GM23338 (cell line): Measurements from ENCODE around the gene LRMDA. TPM values are rescaled to one million over a fixed set of nuclear protein-coding genes. Genes with fewer than 3 reads are reported as not detected.

Experiments
- ATAC-seq: fragments of 200-7000 bp; cut with Tn5 transposase; 3 replicates; pipeline ENCODE4 v1.9.1; 2020
- DNase-seq: peaks from one replicate; pipeline ENCODE4 v3.0.0-alpha.2; 2015; ENCODE audit warnings: low spot score
- H2AFZ ChIP-seq: fragments of 200-600 bp; sonication (generic); 2 replicates; pipeline ENCODE4 v1.8.0; 2016; ENCODE audit warnings: antibody characterized with exemption, mild to moderate bottlenecking, moderate library complexity
- H3F3A ChIP-seq: fragments of 200-600 bp; sonication (generic); replicated peaks from 2 replicates; pipeline ENCODE4 v1.8.0; 2017; ENCODE audit warnings: antibody characterized with exemption, mixed run types, low read depth
- H3K27ac ChIP-seq: fragments of 200-600 bp; sonication (generic); 2 replicates; pipeline ENCODE4 v1.6.1; 2016; ENCODE audit warnings: low read depth
- H3K27me3 ChIP-seq: fragments of 200-600 bp; sonication (generic); 2 replicates; pipeline ENCODE4 v1.8.0; 2016; ENCODE audit warnings: mild to moderate bottlenecking, mixed run types, moderate library complexity; ENCODE audit not compliant: insufficient read depth
- H3K36me3 ChIP-seq: fragments of 200-600 bp; sonication (generic); 2 replicates; pipeline ENCODE4 v1.8.0; 2016; ENCODE audit warnings: mild to moderate bottlenecking; ENCODE audit not compliant: insufficient read depth
- H3K4me1 ChIP-seq: fragments of 200-600 bp; sonication (generic); 2 replicates; pipeline ENCODE4 v1.8.0; 2016; ENCODE audit warnings: mild to moderate bottlenecking, moderate library complexity; ENCODE audit not compliant: insufficient read depth
- H3K4me2 ChIP-seq: fragments of 200-600 bp; sonication (generic); 2 replicates; pipeline ENCODE4 v1.7.1; 2017; ENCODE audit warnings: mixed run types
- H3K4me3 ChIP-seq: fragments of 200-600 bp; sonication (generic); 2 replicates; pipeline ENCODE4 v1.6.1; 2016; ENCODE audit warnings: mixed run types
- H3K79me2 ChIP-seq: fragments of 200-600 bp; sonication (generic); replicated peaks from 2 replicates; pipeline ENCODE4 v1.8.0; 2017; ENCODE audit warnings: mild to moderate bottlenecking; ENCODE audit not compliant: insufficient read depth
- H3K9me2 ChIP-seq: fragments of 200-600 bp; sonication (generic); 2 replicates; pipeline ENCODE4 v1.8.0; 2017; ENCODE audit not compliant: insufficient read depth
- H4K20me1 ChIP-seq: fragments of 200-600 bp; sonication (generic); replicated peaks from 2 replicates; pipeline ENCODE4 v1.8.0; 2017; ENCODE audit warnings: mild to moderate bottlenecking; ENCODE audit not compliant: insufficient read depth
- H3K27ac Mint-ChIP-seq: 2 replicates; pipeline ENCODE4 v1.8.0; 2020; ENCODE audit warnings: inconsistent platforms, mild to moderate bottlenecking, moderate library complexity, mixed read lengths
- H3K27me3 Mint-ChIP-seq: 3 replicates; pipeline ENCODE4 v1.8.0; 2022; ENCODE audit warnings: low read depth, mild to moderate bottlenecking, moderate library complexity, mixed read lengths, inconsistent platforms; ENCODE audit not compliant: insufficient read depth, poor library complexity
- H3K36me3 Mint-ChIP-seq: 3 replicates; pipeline ENCODE4 v1.8.0; 2021; ENCODE audit warnings: low read depth, mild to moderate bottlenecking, inconsistent platforms, moderate library complexity, mixed read lengths
- H3K4me1 Mint-ChIP-seq: 3 replicates; pipeline ENCODE4 v1.8.0; 2020; ENCODE audit warnings: mild to moderate bottlenecking, inconsistent platforms, mixed read lengths
- H3K4me3 Mint-ChIP-seq: 3 replicates; pipeline ENCODE4 v1.8.0; 2021; ENCODE audit warnings: moderate library complexity, mild to moderate bottlenecking, inconsistent platforms, mixed read lengths
- H3K9me3 Mint-ChIP-seq: 3 replicates; pipeline ENCODE4 v1.8.0; 2020; ENCODE audit warnings: moderate library complexity, mild to moderate bottlenecking, inconsistent platforms, mixed read lengths
- CTCF ChIP-seq, 2 experiments: fragments of 200-600 bp in 1 of 2; sonication (generic) in 1 of 2; conservative IDR thresholded peaks; 2 replicates each; pipeline versions ENCODE4 v1.5.1 to v1.6.1; 2016 to 2017; ENCODE audit warnings: antibody characterized with exemption in 2 of 2, low read depth in 2 of 2, mild to moderate bottlenecking in 2 of 2, moderate library complexity in 1 of 2
- ETS1 ChIP-seq: IDR thresholded peaks from 2 replicates; pipeline ENCODE4 v1.6.1; 2016; ENCODE audit warnings: antibody characterized with exemption
- EZH2 ChIP-seq: fragments of 200-600 bp; sonication (generic); IDR thresholded peaks from one replicate; pipeline ENCODE4 v1.8.0; 2017; ENCODE audit warnings: antibody characterized with exemption, mild to moderate bottlenecking, low read depth; ENCODE audit not compliant: unreplicated experiment
- JUNB ChIP-seq: IDR thresholded peaks from one replicate; pipeline ENCODE4 v1.6.1; 2016; ENCODE audit warnings: antibody characterized with exemption; ENCODE audit not compliant: unreplicated experiment
- POLR2AphosphoS5 ChIP-seq: IDR thresholded peaks from 2 replicates; pipeline ENCODE4 v1.6.1; 2016; ENCODE audit warnings: antibody characterized with exemption, low read depth
- STAT1 ChIP-seq: IDR thresholded peaks from one replicate; pipeline ENCODE4 v1.6.1; 2016; ENCODE audit warnings: antibody characterized with exemption; ENCODE audit not compliant: unreplicated experiment
- ZNF114 ChIP-seq: fragments of 250-450 bp; sonication (Bioruptor Pico); IDR thresholded peaks from 2 replicates; pipeline ENCODE4 v1.5.0; 2020; ENCODE audit warnings: mild to moderate bottlenecking, moderate library complexity
- ZNF462 ChIP-seq: fragments of 250-450 bp; sonication (Bioruptor Pico); IDR thresholded peaks from 2 replicates; pipeline ENCODE4 v1.5.0; 2020; ENCODE audit warnings: mild to moderate bottlenecking, moderate library complexity
- polyA plus RNA-seq: library from polyadenylated mRNA; unstranded; fragments of >200 nt; fragmentation: Nextera tagmentation; extraction: Ambion mirVana; gene quantifications from 2 replicates; pipeline ENCODE4 v1.2.1, GENCODE V29; 2016
- total RNA-seq: library from RNA; depleted of rRNA; stranded (reverse); fragments of >200 nt; shearing (Covaris generic); gene quantifications from 2 replicates; pipeline ENCODE4 v1.2.3, GENCODE V29; 2014

The LRMDA gene
- total and polyA plus RNA-seq, 2 experiments from 2014 or later = 0.90 to 1.8 TPM

- TF ChIP-seq ZNF462 (CRISPR knock-in tag) (no peak), ETS1 (no peak), CTCF (conservative IDR thresholded peaks at IDR 0.05; ENCODE audit: low read depth in 2 of 2) (no peak), JUNB (no peak)
These were observed 871.1 kb downstream of the LRMDA start (continued) for GRCh38 chr10:76302481-76302880.

GRCh38 chr10:76302961-76303630 lies 871.7 kb downstream of the LRMDA start:
- ATAC-seq (no peak), DNase-seq (no peak)
- H3K27ac Mint-ChIP-seq = no peak overlapping the region
- Histone ChIP-seq H3K4me3 (no peak overlapping the region), H3K4me2 (no peak overlapping the region), H3K36me3 (no peaks in the 10 kb centered on the region), H3K27me3 (no peaks in the 10 kb centered on the region), H3K4me1 (no peaks in the 10 kb centered on the region), H2AFZ (no peak overlapping the region), H3F3A (no peaks in the 10 kb centered on the region), H3K27ac (no peak overlapping the region), H3K79me2 (no peaks in the 10 kb centered on the region), H4K20me1 (no peaks in the 10 kb centered on the region), H3K9me2 (peaks cover 12% of the 10 kb centered on the region; the same call in 1 of the 2 replicates)
- H3K9me3 Mint-ChIP-seq = peaks cover 3% of the 10 kb centered on the region; the same call in 1 of the 3 replicates
- no peak for TF ChIP-seq ETS1
- no peak for TF ChIP-seq STAT1
- TF ChIP-seq JUNB = no peak
- TF ChIP-seq POLR2AphosphoS5 = no peak
- TF ChIP-seq CTCF (conservative IDR thresholded peaks at IDR 0.05; ENCODE audit: low read depth in 2 of 2) = no peak
- no peak for TF ChIP-seq ZNF114 (CRISPR knock-in tag)
- TF ChIP-seq EZH2 = no peak
- H3K4me3 Mint-ChIP-seq = no peak overlapping the region
- peaks cover 32% of the 10 kb centered on the region for H3K4me1 Mint-ChIP-seq
- no peaks in the 10 kb centered on the region for H3K36me3 Mint-ChIP-seq
- peaks cover 9% of the 10 kb centered on the region for H3K27me3 Mint-ChIP-seq
